Muscle layer of colon (tissue), 2 donors: ENCODE results near the gene ELOA.

Experiments
- H3K27ac ChIP-seq: one replicate; pipeline ENCODE4 v1.7.0; 2013; ENCODE audit warnings: low read depth, mild to moderate bottlenecking, low read length, moderate library complexity
- H3K27me3 ChIP-seq, 2 donors: one replicate each; pipeline ENCODE4 v1.7.0; 2013; ENCODE audit warnings: low read length in 2 of 2, mild to moderate bottlenecking in 2 of 2; ENCODE audit not compliant: insufficient read depth in 2 of 2, control insufficient read depth in 1 of 2
- H3K36me3 ChIP-seq: one replicate; pipeline ENCODE4 v1.7.0; 2013; ENCODE audit warnings: mild to moderate bottlenecking, low read length; ENCODE audit not compliant: insufficient read depth
- H3K4me1 ChIP-seq: one replicate; pipeline ENCODE4 v1.7.0; 2013; ENCODE audit warnings: mild to moderate bottlenecking, low read length; ENCODE audit not compliant: insufficient read depth
- H3K4me3 ChIP-seq, 2 donors: one replicate each; pipeline ENCODE4 v1.7.0; 2013; ENCODE audit warnings: low read length in 2 of 2, low read depth in 1 of 2, mild to moderate bottlenecking in 1 of 2, moderate library complexity in 1 of 2
- H3K9ac ChIP-seq: one replicate; pipeline ENCODE4 v1.7.0; 2013; ENCODE audit warnings: low read length
- H3K9me3 ChIP-seq: one replicate; pipeline ENCODE4 v1.7.0; 2013; ENCODE audit warnings: mild to moderate bottlenecking, low read length
- donor health status: abdominal sarcoma.
- donor health status: Adenocarcinoma of cecum.

The ELOA gene

DNA sequence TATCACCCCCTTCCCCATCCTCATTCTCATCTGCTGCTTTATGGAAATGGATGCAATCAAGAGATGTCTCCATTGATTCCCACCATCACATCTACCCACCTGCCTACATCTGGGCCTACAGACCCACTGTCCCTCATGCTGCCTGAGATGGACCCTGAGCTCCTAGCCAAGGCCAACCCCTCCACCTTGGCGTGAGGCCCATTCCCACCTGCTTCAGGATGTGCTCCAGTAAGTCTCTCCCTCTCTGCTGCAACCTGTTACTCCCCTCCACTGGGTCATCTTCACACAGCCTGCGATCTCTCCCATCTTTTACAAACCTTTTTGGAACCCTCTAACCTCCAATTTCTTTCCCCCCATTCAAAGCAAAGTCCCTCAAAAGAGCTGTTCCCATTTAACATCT, 61.8 kb downstream of the ELOA start:
- Histone ChIP-seq H3K9me3 (no peaks in the 10 kb centered on the region), H3K4me1 (peaks cover 9% of the 10 kb centered on the region), H3K27ac (no peak overlapping the region), H3K27me3 (no peaks in the 10 kb centered on the region), H3K4me3 (no peak overlapping the region), H3K9ac (no peak overlapping the region), H3K36me3 (peaks cover 24% of the 10 kb centered on the region)

DNA sequence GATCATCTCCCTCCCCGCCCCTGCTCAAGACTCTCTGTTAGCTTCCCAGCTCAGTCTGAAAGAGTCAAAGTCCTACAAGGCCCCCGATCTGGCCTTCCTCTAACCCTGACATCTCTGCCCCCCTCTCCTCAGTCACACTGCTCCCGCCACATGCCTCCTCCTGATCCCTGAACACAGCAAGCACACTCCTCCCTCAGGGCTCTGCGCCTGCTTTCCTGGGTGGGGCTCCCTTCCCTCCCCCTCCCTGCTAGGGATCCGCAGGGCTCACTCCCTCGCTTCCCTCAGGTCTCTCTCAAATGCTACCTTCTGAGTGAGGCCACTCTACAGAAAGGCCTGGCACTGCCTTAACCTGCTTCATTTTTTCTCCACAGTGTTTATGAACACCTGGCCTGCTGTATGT, 63.0 kb downstream of the ELOA start:
- Histone ChIP-seq H3K9ac (no peak overlapping the region), H3K36me3 (peaks cover 31% of the 10 kb centered on the region)

DNA sequence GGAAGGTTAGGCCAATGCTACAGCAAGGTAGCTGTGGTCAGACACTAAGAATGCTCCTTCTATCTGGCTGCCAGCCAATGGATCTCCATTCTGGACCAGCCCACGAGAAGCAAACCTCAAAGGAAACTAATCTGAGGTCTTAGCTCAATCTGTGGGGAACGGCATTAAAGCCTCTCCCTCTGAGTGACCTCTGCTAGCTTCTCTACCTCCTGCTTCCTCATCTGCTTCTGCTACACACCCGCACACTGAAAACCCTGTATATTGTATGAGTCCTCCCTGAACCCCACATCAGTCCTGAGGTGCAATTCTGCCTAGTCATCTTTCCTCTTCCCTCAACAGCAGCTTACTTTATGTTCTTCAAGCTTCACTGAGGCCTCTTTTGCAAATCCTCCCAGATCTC, 64.2 kb downstream of the ELOA start:
- Histone ChIP-seq H3K36me3 (peaks cover 43% of the 10 kb centered on the region), H3K9me3 (no peaks in the 10 kb centered on the region), H3K27ac (no peak overlapping the region), H3K4me3 (no peak overlapping the region), H3K27me3 (no peaks in the 10 kb centered on the region), H3K9ac (no peak overlapping the region), H3K4me1 (no peaks in the 10 kb centered on the region)

More for the DNA sequence above, 63.0 kb downstream of the ELOA start:
- Histone ChIP-seq H3K4me3 (no peak overlapping the region), H3K27ac (no peak overlapping the region), H3K27me3 (no peaks in the 10 kb centered on the region), H3K4me1 (peaks cover 7% of the 10 kb centered on the region), H3K9me3 (no peaks in the 10 kb centered on the region)

DNA sequence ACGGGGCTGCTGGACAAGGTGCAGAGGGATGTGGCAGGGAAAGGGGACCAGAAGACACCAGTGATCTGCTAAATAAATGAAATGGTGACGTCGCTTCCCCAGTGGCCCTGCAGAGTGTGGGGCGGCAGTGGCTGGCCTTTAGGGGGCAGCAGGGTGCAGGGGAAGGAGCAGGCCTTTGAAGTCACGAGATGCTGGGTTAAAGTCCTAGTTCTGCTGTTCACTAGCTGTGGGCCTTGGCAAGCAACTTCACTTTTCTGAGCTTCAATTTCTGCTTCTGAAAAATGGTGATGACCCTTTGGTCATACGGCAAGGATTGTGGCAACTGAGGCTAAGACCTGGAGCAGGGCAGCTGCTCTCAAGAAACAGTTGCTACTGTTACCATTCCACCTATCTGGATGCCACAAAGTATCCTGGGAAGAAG, 66.5 kb downstream of the ELOA start:
- Histone ChIP-seq H3K36me3 (peaks cover 62% of the 10 kb centered on the region), H3K27me3 (no peaks in the 10 kb centered on the region), H3K4me3 (no peak overlapping the region), H3K9me3 (no peaks in the 10 kb centered on the region), H3K9ac (no peak overlapping the region), H3K27ac (no peak overlapping the region), H3K4me1 (no peaks in the 10 kb centered on the region)

DNA sequence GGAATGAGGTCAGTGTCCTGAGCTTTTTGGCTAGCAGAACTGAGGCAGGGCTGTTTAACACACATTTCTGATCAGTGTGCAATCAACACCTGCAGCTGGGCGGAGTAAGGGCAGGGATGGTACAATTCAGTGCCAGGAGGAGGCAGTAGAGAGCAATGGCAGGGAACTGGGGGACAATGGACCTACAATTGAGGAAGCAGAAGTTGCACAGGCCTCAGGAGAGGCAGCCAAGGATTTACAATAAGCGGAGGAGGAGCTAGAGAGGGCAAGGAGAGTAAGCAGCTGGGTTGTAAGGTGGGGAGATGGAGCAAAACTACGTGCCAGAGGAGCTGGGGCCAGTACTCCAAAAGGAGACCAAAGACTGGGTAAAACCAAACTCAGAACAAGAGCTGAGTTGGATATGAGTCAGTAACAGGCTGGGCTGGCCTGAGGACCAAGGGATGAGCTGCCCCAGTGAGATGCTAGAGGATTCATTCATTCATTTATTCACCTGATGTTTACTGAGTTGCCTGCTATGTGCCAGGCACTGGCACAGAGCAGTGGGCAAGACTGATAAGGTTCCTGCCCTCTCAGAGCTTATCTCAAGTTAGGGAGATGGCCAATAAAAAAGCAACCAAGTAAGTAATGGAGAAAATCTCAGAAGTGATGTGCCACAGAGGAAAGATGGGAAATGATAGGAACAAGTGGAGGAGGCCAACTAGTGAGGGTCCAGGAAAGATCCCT, 67.7 kb downstream of the ELOA start:
- H3K9ac ChIP-seq: no peak overlapping the region
- H3K27me3 ChIP-seq: no peaks in the 10 kb centered on the region
- H3K4me3 ChIP-seq: no peak overlapping the region
- H3K36me3 ChIP-seq: peaks cover 67% of the 10 kb centered on the region
- H3K9me3 ChIP-seq: no peaks in the 10 kb centered on the region
- H3K4me1 ChIP-seq: no peaks in the 10 kb centered on the region
- no peak overlapping the region for H3K27ac ChIP-seq
